ENCODE measurements around the gene SNW1. TPM values are rescaled to one million over a fixed set of nuclear protein-coding genes. Genes with fewer than 3 reads are reported as not detected.
A peak's percentile ranks its signal among the peaks of the same experiment; 100 is the strongest.

Gene SNW1
- total RNA-seq, 1 experiment from 2014 or later: 92.1 TPM

- H3K27me3 Mint-ChIP-seq (ENCODE audit: low read depth): no peaks in the 10 kb centered on the region
- H3K36me3 Mint-ChIP-seq: peaks cover 82% of the 10 kb centered on the region
- DNase-seq (ENCODE audit: low spot score) (no peak), ATAC-seq (no peak)
- H3K4me1 Mint-ChIP-seq: no peaks in the 10 kb centered on the region
- H3K9me3 Mint-ChIP-seq: no peaks in the 10 kb centered on the region
- H3K27ac Mint-ChIP-seq: no peak overlapping the region
- ChIA-PET CTCF (no interaction called here), POLR2A (no interaction called here)
- H3K4me3 Mint-ChIP-seq: no peak overlapping the region
- TF ChIP-seq, protein P1, sequence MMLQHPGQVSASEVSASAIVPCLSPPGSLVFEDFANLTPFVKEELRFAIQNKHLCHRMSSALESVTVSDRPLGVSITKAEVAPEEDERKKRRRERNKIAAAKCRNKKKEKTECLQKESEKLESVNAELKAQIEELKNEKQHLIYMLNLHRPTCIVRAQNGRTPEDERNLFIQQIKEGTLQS (CRISPR knock-in tag; conservative IDR thresholded peaks at IDR 0.05): no peak
- TF ChIP-seq KAT7 (CRISPR knock-in tag; IDR thresholded peaks at IDR 0.05; ENCODE audit: borderline replicate concordance) (no peak), MYBL2 (CRISPR knock-in tag; IDR thresholded peaks at IDR 0.05) (no peak), TP53 (CRISPR knock-in tag; IDR thresholded peaks at IDR 0.05) (no peak), CREM (CRISPR knock-in tag; IDR thresholded peaks at IDR 0.05) (no peak), MAX (CRISPR knock-in tag; IDR thresholded peaks at IDR 0.05) (no peak), JUN (CRISPR knock-in tag; IDR thresholded peaks at IDR 0.05) (no peak), E2F5 (CRISPR knock-in tag; IDR thresholded peaks at IDR 0.05) (no peak), HMGA2 (CRISPR knock-in tag; IDR thresholded peaks at IDR 0.05) (no peak), FOXP1 (CRISPR knock-in tag; IDR thresholded peaks at IDR 0.05; ENCODE audit: borderline replicate concordance) (no peak), TEAD4 (CRISPR knock-in tag; IDR thresholded peaks at IDR 0.05) (no peak), OVOL2 (CRISPR knock-in tag; IDR thresholded peaks at IDR 0.05; ENCODE audit: borderline replicate concordance) (no peak), ZNF425 (CRISPR knock-in tag; conservative IDR thresholded peaks at IDR 0.05) (no peak)
- TF ChIP-seq, protein P2, sequence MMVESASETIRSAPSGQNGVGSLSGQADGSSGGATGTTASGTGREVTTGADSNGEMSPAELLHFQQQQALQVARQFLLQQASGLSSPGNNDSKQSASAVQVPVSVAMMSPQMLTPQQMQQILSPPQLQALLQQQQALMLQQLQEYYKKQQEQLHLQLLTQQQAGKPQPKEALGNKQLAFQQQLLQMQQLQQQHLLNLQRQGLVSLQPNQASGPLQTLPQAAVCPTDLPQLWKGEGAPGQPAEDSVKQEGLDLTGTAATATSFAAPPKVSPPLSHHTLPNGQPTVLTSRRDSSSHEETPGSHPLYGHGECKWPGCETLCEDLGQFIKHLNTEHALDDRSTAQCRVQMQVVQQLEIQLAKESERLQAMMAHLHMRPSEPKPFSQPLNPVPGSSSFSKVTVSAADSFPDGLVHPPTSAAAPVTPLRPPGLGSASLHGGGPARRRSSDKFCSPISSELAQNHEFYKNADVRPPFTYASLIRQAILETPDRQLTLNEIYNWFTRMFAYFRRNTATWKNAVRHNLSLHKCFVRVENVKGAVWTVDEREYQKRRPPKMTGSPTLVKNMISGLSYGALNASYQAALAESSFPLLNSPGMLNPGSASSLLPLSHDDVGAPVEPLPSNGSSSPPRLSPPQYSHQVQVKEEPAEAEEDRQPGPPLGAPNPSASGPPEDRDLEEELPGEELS (CRISPR knock-in tag; IDR thresholded peaks at IDR 0.05): no peak
Observed at GRCh38 chr14:77730976-77731497, 29.9 kb downstream of the SNW1 start.

- ATAC-seq (no peak), DNase-seq (ENCODE audit: low spot score) (no peak)
- TF ChIP-seq E2F1 (CRISPR knock-in tag; IDR thresholded peaks at IDR 0.05) (no peak), MLX (CRISPR knock-in tag; IDR thresholded peaks at IDR 0.05) (no peak), ZNF671 (CRISPR knock-in tag; IDR thresholded peaks at IDR 0.05) (no peak), ZNF396 (CRISPR knock-in tag; IDR thresholded peaks at IDR 0.05; ENCODE audit: borderline replicate concordance) (no peak), GRHL2 (CRISPR knock-in tag; IDR thresholded peaks at IDR 0.05; ENCODE audit: insufficient replicate concordance, severe bottlenecking) (no peak)
- H3K36me3 Mint-ChIP-seq: peaks cover 73% of the 10 kb centered on the region
- H3K4me1 Mint-ChIP-seq: no peaks in the 10 kb centered on the region
- 0 out of 2 replicates have a peak overlapping the region, but pooled peaks have one; percentile 21 for H3K27ac Mint-ChIP-seq
- no peaks in the 10 kb centered on the region for H3K27me3 Mint-ChIP-seq (ENCODE audit: low read depth)
- H3K4me3 Mint-ChIP-seq: no peak overlapping the region
- no peaks in the 10 kb centered on the region for H3K9me3 Mint-ChIP-seq
- ChIA-PET POLR2A (no interaction called here), CTCF (no interaction called here)
Observed at GRCh38 chr14:77722301-77722700, 38.7 kb downstream of the SNW1 start.
